HEK293 (cell line): ENCODE measurements around the gene MAML3.

Experiments
- CTCF ChIA-PET: fragments of 350-600 bp; formaldehyde crosslinking; extraction: SDS; loops from one replicate; lab custom pipeline; 2021; ENCODE audit warnings: antibody characterized with exemption; lab: Yijun Ruan, JAX
- POLR2A ChIA-PET: fragments of 300-600 bp; formaldehyde crosslinking; extraction: SDS; loops from one replicate; lab custom pipeline; 2020; ENCODE audit warnings: antibody characterized with exemption, inconsistent platforms; lab: Yijun Ruan, JAX
- H3K27ac ChIP-seq: fragments of 200-500 bp; sonication (Bioruptor generic); 2 replicates; pipeline ENCODE4 v1.5.1; 2014; ENCODE audit warnings: low read depth, low read length, control low read depth, inconsistent platforms; ENCODE audit errors: extremely low read depth
- H3K36me3 ChIP-seq, 2 experiments: fragments of 200-500 bp in 1 of 2; sonication (Bioruptor generic) in 1 of 2; 1 replicate in 1 of 2; 2 replicates in 1 of 2; pipeline ENCODE4 v1.5.1; 2014 to 2017; ENCODE audit warnings: inconsistent platforms in 2 of 2, low read length in 2 of 2; ENCODE audit not compliant: control insufficient read depth in 2 of 2, insufficient read depth in 1 of 2
- H3K4me1 ChIP-seq: fragments of 200-500 bp; sonication (Bioruptor generic); 2 replicates; pipeline ENCODE4 v1.5.1; 2014; ENCODE audit warnings: mild to moderate bottlenecking, low read length, inconsistent platforms; ENCODE audit not compliant: control insufficient read depth, insufficient read depth
- H3K4me3 ChIP-seq: 2 replicates; pipeline ENCODE4 v1.5.1; 2011; ENCODE audit warnings: low read depth, mild to moderate bottlenecking, control low read depth, low read length, moderate library complexity
- H3K9me3 ChIP-seq: fragments of 200-500 bp; sonication (Bioruptor generic); 2 replicates; pipeline ENCODE4 v1.5.1; 2014; ENCODE audit warnings: low read depth, low read length, inconsistent platforms; ENCODE audit not compliant: control insufficient read depth, insufficient read depth
- AEBP2 ChIP-seq: fragments of 450-650 bp; formaldehyde crosslinking; IDR thresholded peaks from 2 replicates; pipeline ENCODE4 v1.5.1; 2016; ENCODE audit warnings: missing biosample characterization, missing genetic modification characterization, borderline replicate concordance
- GLI2 ChIP-seq: fragments of 450-650 bp; formaldehyde crosslinking; IDR thresholded peaks from 2 replicates; pipeline ENCODE4; 2017; ENCODE audit warnings: missing biosample characterization, missing genetic modification characterization, low read depth, borderline replicate concordance
- GLIS1 ChIP-seq: fragments of 450-650 bp; formaldehyde crosslinking; IDR thresholded peaks from 2 replicates; pipeline ENCODE4 v1.5.1; 2016; ENCODE audit warnings: missing biosample characterization, missing genetic modification characterization
- KLF1 ChIP-seq: fragments of 450-650 bp; formaldehyde crosslinking; IDR thresholded peaks from 2 replicates; pipeline ENCODE4 v1.5.1; 2016; ENCODE audit warnings: missing biosample characterization, missing genetic modification characterization
- ZBTB10 ChIP-seq: fragments of 450-650 bp; formaldehyde crosslinking; IDR thresholded peaks from 2 replicates; pipeline ENCODE4 v1.5.1; 2016; ENCODE audit warnings: missing biosample characterization, missing genetic modification characterization
- ZBTB11 ChIP-seq: fragments of 450-650 bp; formaldehyde crosslinking; conservative IDR thresholded peaks from 2 replicates; pipeline ENCODE4 v1.5.1; 2016; ENCODE audit warnings: low read depth, missing biosample characterization, missing genetic modification characterization
- ZFHX2 ChIP-seq: fragments of 450-650 bp; formaldehyde crosslinking; conservative IDR thresholded peaks from 2 replicates; pipeline ENCODE4 v1.5.1; 2016; ENCODE audit warnings: missing biosample characterization, missing genetic modification characterization
- ZFP69B ChIP-seq: fragments of 450-650 bp; formaldehyde crosslinking; IDR thresholded peaks from 2 replicates; pipeline ENCODE4 v1.5.1; 2016; ENCODE audit warnings: missing biosample characterization, missing genetic modification characterization
- ZNF16 ChIP-seq: fragments of 450-650 bp; formaldehyde crosslinking; IDR thresholded peaks from 2 replicates; pipeline ENCODE4 v1.5.1; 2016; ENCODE audit warnings: low read depth, missing biosample characterization, missing genetic modification characterization
- ZNF169 ChIP-seq: fragments of 450-650 bp; formaldehyde crosslinking; IDR thresholded peaks from 2 replicates; pipeline ENCODE4 v1.5.1; 2016; ENCODE audit warnings: missing biosample characterization, missing genetic modification characterization
- ZNF239 ChIP-seq: fragments of 450-650 bp; formaldehyde crosslinking; IDR thresholded peaks from 2 replicates; pipeline ENCODE4 v1.5.1; 2016; ENCODE audit warnings: missing biosample characterization, missing genetic modification characterization
- ZNF24 ChIP-seq: fragments of 450-650 bp; formaldehyde crosslinking; IDR thresholded peaks from 2 replicates; pipeline ENCODE4 v1.5.1; 2016; ENCODE audit warnings: missing biosample characterization, missing genetic modification characterization
- ZNF280D ChIP-seq: fragments of 450-650 bp; formaldehyde crosslinking; IDR thresholded peaks from 2 replicates; pipeline ENCODE4 v1.5.1; 2016; ENCODE audit warnings: missing biosample characterization, missing genetic modification characterization
- ZNF350 ChIP-seq: fragments of 450-650 bp; formaldehyde crosslinking; IDR thresholded peaks from 2 replicates; pipeline ENCODE4 v1.5.0; 2017; ENCODE audit warnings: missing biosample characterization, mild to moderate bottlenecking, missing genetic modification characterization
- ZNF37A ChIP-seq: fragments of 450-650 bp; IDR thresholded peaks from 2 replicates; pipeline ENCODE4 v1.5.1; 2018; ENCODE audit warnings: missing biosample characterization, missing genetic modification characterization
- ZNF394 ChIP-seq: fragments of 450-650 bp; formaldehyde crosslinking; IDR thresholded peaks from 2 replicates; pipeline ENCODE4 v1.5.1; 2016; ENCODE audit warnings: missing biosample characterization, missing genetic modification characterization, mild to moderate bottlenecking, moderate library complexity, borderline replicate concordance
- ZNF521 ChIP-seq: fragments of 450-650 bp; formaldehyde crosslinking; IDR thresholded peaks from 2 replicates; pipeline ENCODE4 v1.5.1; 2017; ENCODE audit warnings: missing biosample characterization, mild to moderate bottlenecking, missing genetic modification characterization
- ZNF571 ChIP-seq: fragments of 450-650 bp; formaldehyde crosslinking; IDR thresholded peaks from 2 replicates; pipeline ENCODE4 v1.5.0; 2017; ENCODE audit warnings: missing biosample characterization, missing genetic modification characterization
- ZNF600 ChIP-seq: fragments of 450-650 bp; formaldehyde crosslinking; IDR thresholded peaks from 2 replicates; pipeline ENCODE4 v1.5.1; 2016; ENCODE audit warnings: missing biosample characterization, missing genetic modification characterization
- ZNF777 ChIP-seq: fragments of 450-650 bp; formaldehyde crosslinking; IDR thresholded peaks from 2 replicates; pipeline ENCODE4 v1.5.1; 2017; ENCODE audit warnings: missing biosample characterization, missing genetic modification characterization, borderline replicate concordance

MAML3 gene

GRCh38 chr4:139968831-139969230 is 185.2 kb downstream of the MAML3 start (continued):
- TF ChIP-seq GLIS1 (no peak), ZNF521 (no peak)

GRCh38 chr4:139966383-139966782 is 187.6 kb downstream of the MAML3 start:
- H3K9me3 ChIP-seq, result no peaks in the 10 kb centered on the region
- no peak for TF ChIP-seq ZNF169 (tag by site-specific recombination)
- TF ChIP-seq ZNF239, result no peak
- no peak for TF ChIP-seq GLI2
- TF ChIP-seq ZFP69B, result no peak
- TF ChIP-seq ZFHX2 (tag by site-specific recombination), result no peak
- TF ChIP-seq ZNF350 (tag by site-specific recombination), result no peak
- no peak for TF ChIP-seq ZNF777 (tag by site-specific recombination)
- TF ChIP-seq ZNF600 (tag by site-specific recombination), result no peak
- no peak for TF ChIP-seq AEBP2 (tag by site-specific recombination)
- TF ChIP-seq ZNF16 (tag by site-specific recombination), result no peak
- no peak for TF ChIP-seq ZNF37A (tag by site-specific recombination)
- no peak for TF ChIP-seq ZNF571
- TF ChIP-seq ZBTB11 (tag by site-specific recombination), result no peak
- no peaks in the 10 kb centered on the region for H3K36me3 ChIP-seq
- H3K4me3 ChIP-seq, result no peak overlapping the region
- POLR2A ChIA-PET, result no interaction called here
- H3K4me1 ChIP-seq, result peaks cover 5% of the 10 kb centered on the region; the same call in 1 of the 2 replicates
- CTCF ChIA-PET, result no interaction called here
- no peak overlapping the region for H3K27ac ChIP-seq

GRCh38 chr4:139965789-139966188 is 188.2 kb downstream of the MAML3 start:
- Histone ChIP-seq H3K27ac (no peak overlapping the region), H3K36me3 (no peaks in the 10 kb centered on the region), H3K4me3 (no peak overlapping the region), H3K9me3 (no peaks in the 10 kb centered on the region), H3K4me1 (0 out of 2 replicates have a peak, but pooled peaks cover 2% of the 10 kb centered on the region)
- no peak for TF ChIP-seq KLF1 (tag by site-specific recombination)
- no peak for TF ChIP-seq ZNF394 (tag by site-specific recombination)
- no peak for TF ChIP-seq ZNF169 (tag by site-specific recombination)
- TF ChIP-seq ZNF280D (tag by site-specific recombination), result no peak
- no peak for TF ChIP-seq ZNF777 (tag by site-specific recombination)
- TF ChIP-seq ZBTB10 (tag by site-specific recombination), result no peak
- no peak for TF ChIP-seq ZNF24
- ChIA-PET POLR2A (no interaction called here), CTCF (no interaction called here)
